Type B pancreatic cell (in vitro differentiated cells): ENCODE results near the gene NAA60. TPM values are rescaled to one million over a fixed set of nuclear protein-coding genes. Genes with fewer than 3 reads are reported as not detected.

ENCODE experiments used
- DNase-seq: peaks from one replicate; pipeline ENCODE4 v3.0.0; 2021; ENCODE audit warnings: mixed read lengths; ENCODE audit not compliant: unreplicated experiment; ENCODE audit errors: extremely low spot score
- H3K27ac Mint-ChIP-seq: 2 replicates; pipeline ENCODE4 v1.8.0; 2021; ENCODE audit warnings: mild to moderate bottlenecking, mixed read lengths
- H3K27me3 Mint-ChIP-seq: 2 replicates; pipeline ENCODE4 v1.8.0; 2021; ENCODE audit warnings: mixed read lengths
- H3K36me3 Mint-ChIP-seq: 2 replicates; pipeline ENCODE4 v1.8.0; 2021; ENCODE audit warnings: mixed read lengths
- H3K4me1 Mint-ChIP-seq: one replicate; pipeline ENCODE4 v1.8.0; 2021; ENCODE audit warnings: mixed read lengths; ENCODE audit not compliant: unreplicated experiment
- H3K4me3 Mint-ChIP-seq: 2 replicates; pipeline ENCODE4 v1.8.0; 2021; ENCODE audit warnings: mild to moderate bottlenecking, mixed read lengths
- H3K9me3 Mint-ChIP-seq: 2 replicates; pipeline ENCODE4 v1.8.0; 2021; ENCODE audit warnings: mixed read lengths
- CTCF ChIP-seq: fragments of 200-600 bp; sonication (generic); conservative IDR thresholded peaks from 2 replicates; pipeline ENCODE4 v1.5.0; 2021; ENCODE audit warnings: antibody characterized with exemption, mild to moderate bottlenecking
- total RNA-seq: library from RNA; stranded (reverse); gene quantifications from 2 replicates; pipeline ENCODE4 v1.2.1, GENCODE V29; 2021; ENCODE audit warnings: low replicate concordance

Gene NAA60
- total RNA-seq, 1 donor from 2014 or later: 51.1 TPM

GRCh38 chr16:3444032-3444388, 530 bp downstream of the NAA60 start:
- peaks cover 30% of the 10 kb centered on the region for H3K36me3 Mint-ChIP-seq
- H3K4me1 Mint-ChIP-seq: no peaks in the 10 kb centered on the region
- H3K4me3 Mint-ChIP-seq: peak overlapping the region; percentile 99
- no peaks in the 10 kb centered on the region for H3K27me3 Mint-ChIP-seq
- no peak for TF ChIP-seq CTCF
- peak overlapping the region; percentile 93 for H3K27ac Mint-ChIP-seq
- H3K9me3 Mint-ChIP-seq: peaks cover 5% of the 10 kb centered on the region
- no peak for DNase-seq

- no peak for DNase-seq
Observed at GRCh38 chr16:3454093-3454492, 10.6 kb downstream of the NAA60 start.

GRCh38 chr16:3454631-3455147, 11.2 kb downstream of the NAA60 start:
- Mint-ChIP-seq H3K4me3 (peak overlapping the region; percentile 18), H3K36me3 (no peaks in the 10 kb centered on the region), H3K4me1 (peaks cover 16% of the 10 kb centered on the region), H3K9me3 (no peaks in the 10 kb centered on the region), H3K27me3 (no peaks in the 10 kb centered on the region), H3K27ac (no peak overlapping the region)
- no peak for TF ChIP-seq CTCF
- no peak for DNase-seq

More at GRCh38 chr16:3454093-3454492, 10.6 kb downstream of the NAA60 start:
- H3K36me3 Mint-ChIP-seq: no peaks in the 10 kb centered on the region
- no peak overlapping the region for H3K27ac Mint-ChIP-seq
- peaks cover 10% of the 10 kb centered on the region for H3K4me1 Mint-ChIP-seq
- no peaks in the 10 kb centered on the region for H3K27me3 Mint-ChIP-seq
- H3K4me3 Mint-ChIP-seq: peak overlapping the region; percentile 4
- TF ChIP-seq CTCF: no peak
- H3K9me3 Mint-ChIP-seq: no peaks in the 10 kb centered on the region

- H3K27me3 Mint-ChIP-seq: no peaks in the 10 kb centered on the region
- TF ChIP-seq CTCF: peak; percentile 71
- no peaks in the 10 kb centered on the region for H3K9me3 Mint-ChIP-seq
- H3K4me1 Mint-ChIP-seq: peaks cover 38% of the 10 kb centered on the region
- peak overlapping the region; percentile 79 for H3K4me3 Mint-ChIP-seq
- H3K36me3 Mint-ChIP-seq: peaks cover 4% of the 10 kb centered on the region
- DNase-seq: peak; percentile 96
- peak overlapping the region; percentile 82 for H3K27ac Mint-ChIP-seq
Observed at GRCh38 chr16:3457434-3458252, 14.2 kb downstream of the NAA60 start.

GRCh38 chr16:3458278-3458851, 14.9 kb downstream of the NAA60 start:
- H3K27me3 Mint-ChIP-seq: no peaks in the 10 kb centered on the region
- peak overlapping the region; percentile 81 for H3K4me3 Mint-ChIP-seq
- peaks cover 38% of the 10 kb centered on the region for H3K4me1 Mint-ChIP-seq
- DNase-seq: no peak
- peak overlapping the region; percentile 64 for H3K27ac Mint-ChIP-seq
- H3K9me3 Mint-ChIP-seq: no peaks in the 10 kb centered on the region
- TF ChIP-seq CTCF: no peak
- H3K36me3 Mint-ChIP-seq: peaks cover 4% of the 10 kb centered on the region
